ENCODE measurements around the gene STK17A. TPM values are rescaled to one million over a fixed set of nuclear protein-coding genes. Genes with fewer than 3 reads are reported as not detected.
"Not testable (repeated sequence)": the region's sequence is repeated elsewhere in the genome, so short reads cannot be mapped to it uniquely, and the experiment has no call there.

STK17A gene
- total RNA-seq, 1 donor from 2014 or later: 22.6 TPM

DNA sequence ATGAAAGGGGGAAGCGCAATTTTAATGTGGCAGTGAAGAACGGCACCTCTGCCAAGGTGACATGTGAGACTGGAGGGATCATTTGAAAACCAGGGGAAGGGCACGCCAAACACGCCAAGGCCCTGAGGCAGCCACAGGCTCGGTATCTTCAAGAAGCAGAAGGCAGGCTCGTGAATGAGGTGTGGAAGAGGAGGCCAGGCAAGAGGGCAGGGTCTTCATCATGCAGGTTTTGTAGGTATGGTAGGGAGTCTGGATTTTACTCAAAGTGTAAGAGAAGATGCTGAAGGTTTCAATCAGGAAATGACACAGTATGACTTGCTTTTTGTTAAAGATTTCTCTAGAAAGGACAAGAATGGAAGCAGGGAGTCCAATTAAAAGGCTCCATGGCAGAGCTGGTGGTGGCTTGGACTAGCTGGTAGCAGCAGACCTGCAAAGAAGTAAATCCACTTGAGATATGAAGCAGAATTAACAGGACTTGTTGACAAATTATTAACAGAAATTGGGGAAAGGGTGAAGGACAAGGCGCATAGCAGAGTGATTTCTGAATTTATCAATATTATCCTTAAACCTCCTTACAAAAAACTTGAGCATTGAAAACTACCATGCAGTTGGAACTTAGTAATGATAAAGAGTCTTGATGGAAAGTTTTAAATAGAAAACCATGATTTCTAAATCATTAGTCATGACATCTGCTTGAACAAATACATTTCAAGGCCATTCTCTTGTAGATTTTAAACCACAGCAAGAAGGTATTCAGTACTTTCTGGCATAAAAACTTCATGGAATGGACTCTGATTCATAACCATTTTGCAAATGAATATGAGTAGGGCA, 76.0 kb downstream of the STK17A start:
- DNase-seq: no peak

DNA sequence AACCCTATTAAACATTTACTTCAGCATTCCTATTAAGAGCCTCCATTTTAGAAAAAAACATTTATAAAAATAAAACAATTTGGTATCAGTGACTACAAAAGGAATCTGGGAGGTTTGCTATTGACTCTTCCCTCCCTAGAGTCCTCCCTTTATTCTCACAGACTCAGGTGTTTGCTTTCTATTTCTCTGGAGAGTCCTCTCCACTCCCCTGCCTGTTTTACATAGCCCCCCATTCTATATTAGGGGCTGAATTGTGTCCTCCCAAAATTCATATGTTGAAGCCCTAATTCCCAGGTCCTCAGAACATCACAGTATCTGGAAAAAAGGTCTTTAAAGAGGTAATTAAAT, 76.6 kb downstream of the STK17A start:
- DNase-seq: no peak

DNA sequence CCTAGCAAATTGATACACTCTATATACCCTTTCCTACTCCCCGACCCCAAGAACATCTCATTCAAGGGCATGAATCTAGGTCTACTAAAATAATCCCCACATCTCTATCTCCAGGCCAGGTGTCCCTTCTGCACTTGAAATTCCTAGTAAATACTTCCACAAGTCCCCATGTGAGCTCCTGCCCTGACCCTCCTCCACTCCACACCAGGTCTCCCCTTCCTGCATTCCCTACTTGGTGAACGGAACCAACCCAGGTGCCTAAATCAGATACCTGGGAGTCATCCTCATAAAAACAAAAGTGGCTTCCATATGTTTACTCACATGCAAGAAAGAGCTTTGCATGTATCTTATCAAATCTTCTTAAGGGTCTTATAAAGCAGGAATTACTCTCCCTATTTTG, 77.2 kb downstream of the STK17A start:
- no peak for DNase-seq

DNA sequence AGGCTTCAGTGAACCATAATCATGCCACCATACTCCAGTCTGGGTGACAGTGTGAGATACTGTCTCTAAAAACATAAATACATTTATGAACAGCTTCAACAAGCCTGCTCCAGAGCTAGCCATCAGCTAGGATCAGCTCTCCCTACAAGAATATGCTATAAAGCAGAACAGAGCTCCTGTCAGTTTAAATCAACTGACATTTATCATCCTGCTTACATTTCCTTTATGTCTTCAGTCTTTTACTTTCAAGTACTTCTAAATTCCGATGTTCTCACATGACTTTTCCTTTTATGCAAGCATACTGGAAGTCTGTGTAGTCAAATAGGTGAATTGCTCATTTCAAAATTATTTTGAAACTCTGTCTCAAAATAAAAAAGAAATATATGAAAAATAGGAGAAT, 81.8 kb downstream of the STK17A start:
- DNase-seq: no peak

DNA sequence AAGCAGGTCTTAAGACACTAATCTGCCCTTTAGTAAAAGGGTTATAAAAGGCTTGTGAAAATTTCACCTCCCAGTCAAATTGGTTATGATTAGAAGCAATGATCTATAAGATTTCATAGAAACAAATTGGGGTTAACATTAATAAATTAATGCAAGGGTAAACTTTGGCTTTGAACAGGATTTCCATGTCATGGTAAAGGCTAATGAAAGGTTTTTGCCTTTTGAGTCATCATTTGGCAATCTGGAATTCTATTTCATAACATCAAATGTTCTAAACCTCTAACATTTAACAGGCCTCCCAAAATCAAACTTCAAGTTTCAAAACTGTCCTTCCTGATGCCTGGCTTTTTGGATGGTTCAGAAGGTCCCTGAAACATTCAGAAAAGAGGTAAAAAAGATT, 84.0 kb downstream of the STK17A start:
- no peak for DNase-seq

DNA sequence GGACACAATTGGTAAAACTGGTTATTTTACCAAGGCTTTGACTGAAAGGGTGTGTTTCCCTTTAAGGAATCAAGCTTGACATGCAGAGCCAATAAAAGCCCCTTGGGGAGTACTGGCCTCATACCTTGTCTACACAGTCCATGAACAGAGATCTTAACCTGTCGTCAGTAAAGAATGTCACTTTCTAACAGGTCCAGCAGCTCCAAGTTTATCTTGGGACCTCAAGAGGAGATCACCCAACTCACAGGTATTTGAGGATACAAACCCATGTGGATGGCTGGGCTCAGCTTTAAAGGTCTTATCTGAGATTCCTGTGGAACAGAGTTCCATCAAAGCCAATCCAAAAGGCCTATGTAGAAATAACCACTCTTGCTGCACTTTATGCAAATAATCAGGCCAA, 85.1 kb downstream of the STK17A start:
- DNase-seq: no peak

DNA sequence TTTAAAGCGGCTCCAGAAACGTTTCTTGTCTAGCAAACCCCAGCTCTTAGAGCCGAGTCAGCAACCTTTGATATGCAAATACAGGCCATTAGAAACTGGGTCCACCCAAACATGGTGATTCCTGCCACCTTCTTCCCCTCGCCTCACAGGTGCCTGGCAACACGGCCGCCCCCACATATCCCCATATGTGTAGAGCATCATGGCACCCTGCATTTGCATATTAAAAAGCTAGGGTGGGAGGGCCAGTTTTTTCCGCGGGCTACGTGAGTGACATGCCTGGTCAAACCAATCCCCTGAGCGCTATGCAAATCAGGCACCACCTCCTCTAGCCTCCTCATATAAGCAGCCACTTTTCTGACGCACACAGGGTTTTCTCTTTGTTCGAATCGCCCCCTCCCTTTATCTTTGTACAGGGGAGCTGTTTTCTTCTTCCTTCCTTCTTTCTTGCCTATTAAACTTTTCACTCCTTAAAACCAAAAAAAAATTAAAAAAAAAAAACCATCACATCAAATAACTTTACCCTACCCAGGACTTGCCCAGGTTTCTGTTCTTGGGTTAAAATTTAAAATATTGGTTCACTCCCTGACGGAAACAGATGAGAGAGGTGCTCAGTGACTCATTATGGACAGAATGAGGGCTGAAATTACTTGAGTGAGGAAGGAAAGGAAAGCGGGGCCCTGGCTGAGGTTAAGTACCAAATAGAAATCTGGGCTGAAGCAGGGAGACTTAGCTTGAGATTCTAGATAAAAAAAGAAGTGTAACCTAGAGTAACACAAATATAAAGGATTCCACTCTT, 86.6 kb downstream of the STK17A start:
- no peak for DNase-seq

DNA sequence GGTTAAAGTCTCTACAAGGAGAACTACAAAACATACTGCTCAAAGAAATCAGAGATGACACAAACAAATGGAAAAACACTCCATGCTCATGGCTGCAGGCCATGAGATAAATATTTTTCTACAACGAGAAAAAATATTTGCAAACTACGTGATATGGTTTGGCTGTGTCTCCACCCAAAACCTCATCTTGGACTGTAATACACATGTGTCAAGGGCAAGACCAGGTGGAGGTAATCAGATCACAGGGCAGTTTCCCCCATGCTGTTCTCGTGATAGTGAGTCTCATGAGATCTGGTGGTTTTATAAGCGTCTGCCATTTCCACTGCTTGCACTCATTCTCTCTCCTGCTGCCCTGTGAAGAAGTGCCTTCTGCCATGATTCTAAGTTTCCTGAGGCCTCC, 88.6 kb downstream of the STK17A start:
- no peak for DNase-seq

DNA sequence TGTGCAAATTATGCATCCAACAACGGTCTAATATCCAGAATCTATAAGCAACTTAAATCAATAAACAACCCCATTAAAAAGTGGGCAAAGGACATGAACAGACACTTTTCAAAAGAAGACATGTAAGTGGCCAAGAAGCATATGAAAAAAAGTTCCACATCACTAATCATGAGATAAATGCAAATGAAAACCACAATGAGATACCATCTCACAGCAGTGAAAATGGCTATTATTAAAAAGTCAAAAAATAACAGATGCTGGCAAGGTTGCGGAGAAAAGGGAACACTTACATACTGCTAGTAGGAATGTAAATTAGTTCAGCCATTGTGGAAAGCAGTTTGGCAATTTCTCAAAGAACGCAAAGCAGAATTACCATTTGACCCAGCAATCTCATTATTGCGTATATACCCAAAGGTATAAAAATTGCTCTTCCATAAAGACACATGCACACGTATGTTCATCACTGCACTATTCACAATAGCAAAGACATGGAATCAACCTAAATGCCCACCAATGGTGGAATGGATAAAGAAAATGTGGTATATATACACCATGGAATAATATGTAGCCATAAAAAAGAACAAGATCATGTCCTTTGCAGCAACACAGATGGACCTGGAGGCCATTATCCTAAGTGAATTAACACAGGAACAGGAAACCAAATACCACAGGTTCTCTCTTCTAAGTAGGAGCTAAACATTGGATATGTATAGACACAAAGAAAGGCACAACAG, 90.5 kb downstream of the STK17A start:
- DNase-seq: not testable (repeated sequence)

DNA sequence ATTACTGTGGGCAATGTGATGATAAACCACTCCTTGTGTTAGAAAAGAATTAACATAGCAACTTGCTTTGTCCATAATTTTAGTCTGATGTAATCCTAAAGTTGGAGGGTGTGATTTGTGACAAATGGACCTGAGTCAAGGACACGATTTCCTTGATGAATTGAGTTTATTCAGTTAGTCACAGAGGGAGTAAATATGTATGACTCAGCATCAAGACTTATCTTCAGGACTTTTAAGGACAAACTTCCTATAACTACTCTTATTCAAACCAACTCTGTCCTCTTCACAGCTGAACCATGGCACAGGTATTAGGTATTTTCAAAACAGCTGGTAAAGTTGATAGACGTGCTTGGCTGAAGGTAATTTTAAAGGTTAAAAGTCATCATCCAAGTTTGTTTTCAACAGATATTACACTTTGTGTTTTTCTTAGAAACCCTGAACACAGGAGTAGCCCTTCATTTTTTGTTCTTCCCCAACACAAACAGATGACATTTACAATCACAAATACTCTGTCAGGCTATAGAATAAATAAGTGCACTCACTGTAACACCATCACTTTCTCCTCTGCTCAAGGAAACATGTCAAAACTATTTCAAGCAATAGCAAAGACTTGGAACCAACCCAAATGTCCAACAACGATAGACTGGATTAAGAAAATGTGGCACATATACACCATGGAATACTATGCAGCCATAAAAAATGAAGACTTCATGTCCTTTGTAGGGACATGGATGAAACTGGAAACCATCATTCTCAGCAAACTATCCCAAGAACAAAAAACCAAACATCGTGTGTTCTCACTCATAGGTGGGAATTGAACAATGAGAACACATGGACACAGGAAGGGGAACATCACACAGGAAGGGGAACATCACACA, 91.9 kb downstream of the STK17A start:
- no peak for DNase-seq

Other genes with a start within 250 kb of the STK17A start
- gene COA1, start 146.4 kb downstream of the STK17A start, total RNA-seq: 53.2 TPM
- gene BLVRA, start 175.6 kb downstream of the STK17A start, total RNA-seq: 25.0 TPM